Neural cell (in vitro differentiated cells): Measurements from ENCODE around the gene EYS.

Source experiments
- EP300 ChIP-seq: fragments of 450-650 bp; conservative IDR thresholded peaks from 2 replicates; pipeline ENCODE4 v1.6.1; 2014; ENCODE audit warnings: antibody characterized with exemption, mild to moderate bottlenecking, moderate library complexity; ENCODE audit not compliant: poor library complexity, severe bottlenecking
- EZH2 ChIP-seq: fragments of 200-600, 300-800 bp; shearing (Covaris generic), sonication (generic); IDR thresholded peaks from 2 replicates; pipeline ENCODE4 v1.6.1; 2014; ENCODE audit warnings: antibody characterized with exemption, low read length, borderline replicate concordance, mild to moderate bottlenecking; ENCODE audit not compliant: insufficient read depth, poor library complexity, severe bottlenecking
- POLR2AphosphoS5 ChIP-seq: IDR thresholded peaks from 2 replicates; pipeline ENCODE4 v1.6.1; 2012
- TF ChIP-seq, protein P1 (sequence below): fragments of 450-650 bp; IDR thresholded peaks from 2 replicates; pipeline ENCODE4 v1.5.1; 2014; ENCODE audit warnings: antibody characterized with exemption, mild to moderate bottlenecking, moderate library complexity; ENCODE audit not compliant: poor library complexity, severe bottlenecking
- TF ChIP-seq, protein P2 (sequence below): IDR thresholded peaks from 2 replicates; pipeline ENCODE4 v1.6.1; 2012; ENCODE audit warnings: borderline replicate concordance

DNA sequence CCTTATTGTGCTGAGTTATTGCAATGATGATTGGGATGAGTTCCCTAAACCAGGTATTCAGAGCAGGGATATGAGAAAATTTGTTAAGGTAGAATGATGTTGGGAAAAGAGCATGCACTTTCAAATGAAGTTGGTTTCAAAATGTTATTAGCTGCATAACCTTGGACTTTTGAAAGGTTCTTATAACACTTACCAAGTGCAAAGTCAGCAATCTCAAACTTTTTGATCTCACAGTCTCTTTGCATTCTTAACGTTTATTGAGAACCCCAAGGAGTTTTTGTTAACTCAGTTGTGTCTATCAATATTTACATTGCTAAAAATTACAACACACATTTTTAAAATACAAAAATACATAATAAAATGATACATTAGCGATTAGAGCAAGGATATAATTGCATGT, 1269.0 kb downstream of the EYS start:
- TF ChIP-seq EP300 = no peak
- TF ChIP-seq, protein P1, sequence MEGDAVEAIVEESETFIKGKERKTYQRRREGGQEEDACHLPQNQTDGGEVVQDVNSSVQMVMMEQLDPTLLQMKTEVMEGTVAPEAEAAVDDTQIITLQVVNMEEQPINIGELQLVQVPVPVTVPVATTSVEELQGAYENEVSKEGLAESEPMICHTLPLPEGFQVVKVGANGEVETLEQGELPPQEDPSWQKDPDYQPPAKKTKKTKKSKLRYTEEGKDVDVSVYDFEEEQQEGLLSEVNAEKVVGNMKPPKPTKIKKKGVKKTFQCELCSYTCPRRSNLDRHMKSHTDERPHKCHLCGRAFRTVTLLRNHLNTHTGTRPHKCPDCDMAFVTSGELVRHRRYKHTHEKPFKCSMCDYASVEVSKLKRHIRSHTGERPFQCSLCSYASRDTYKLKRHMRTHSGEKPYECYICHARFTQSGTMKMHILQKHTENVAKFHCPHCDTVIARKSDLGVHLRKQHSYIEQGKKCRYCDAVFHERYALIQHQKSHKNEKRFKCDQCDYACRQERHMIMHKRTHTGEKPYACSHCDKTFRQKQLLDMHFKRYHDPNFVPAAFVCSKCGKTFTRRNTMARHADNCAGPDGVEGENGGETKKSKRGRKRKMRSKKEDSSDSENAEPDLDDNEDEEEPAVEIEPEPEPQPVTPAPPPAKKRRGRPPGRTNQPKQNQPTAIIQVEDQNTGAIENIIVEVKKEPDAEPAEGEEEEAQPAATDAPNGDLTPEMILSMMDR = no peak
- TF ChIP-seq EZH2 = no peak
- TF ChIP-seq POLR2AphosphoS5 = no peak
- TF ChIP-seq, protein P2, sequence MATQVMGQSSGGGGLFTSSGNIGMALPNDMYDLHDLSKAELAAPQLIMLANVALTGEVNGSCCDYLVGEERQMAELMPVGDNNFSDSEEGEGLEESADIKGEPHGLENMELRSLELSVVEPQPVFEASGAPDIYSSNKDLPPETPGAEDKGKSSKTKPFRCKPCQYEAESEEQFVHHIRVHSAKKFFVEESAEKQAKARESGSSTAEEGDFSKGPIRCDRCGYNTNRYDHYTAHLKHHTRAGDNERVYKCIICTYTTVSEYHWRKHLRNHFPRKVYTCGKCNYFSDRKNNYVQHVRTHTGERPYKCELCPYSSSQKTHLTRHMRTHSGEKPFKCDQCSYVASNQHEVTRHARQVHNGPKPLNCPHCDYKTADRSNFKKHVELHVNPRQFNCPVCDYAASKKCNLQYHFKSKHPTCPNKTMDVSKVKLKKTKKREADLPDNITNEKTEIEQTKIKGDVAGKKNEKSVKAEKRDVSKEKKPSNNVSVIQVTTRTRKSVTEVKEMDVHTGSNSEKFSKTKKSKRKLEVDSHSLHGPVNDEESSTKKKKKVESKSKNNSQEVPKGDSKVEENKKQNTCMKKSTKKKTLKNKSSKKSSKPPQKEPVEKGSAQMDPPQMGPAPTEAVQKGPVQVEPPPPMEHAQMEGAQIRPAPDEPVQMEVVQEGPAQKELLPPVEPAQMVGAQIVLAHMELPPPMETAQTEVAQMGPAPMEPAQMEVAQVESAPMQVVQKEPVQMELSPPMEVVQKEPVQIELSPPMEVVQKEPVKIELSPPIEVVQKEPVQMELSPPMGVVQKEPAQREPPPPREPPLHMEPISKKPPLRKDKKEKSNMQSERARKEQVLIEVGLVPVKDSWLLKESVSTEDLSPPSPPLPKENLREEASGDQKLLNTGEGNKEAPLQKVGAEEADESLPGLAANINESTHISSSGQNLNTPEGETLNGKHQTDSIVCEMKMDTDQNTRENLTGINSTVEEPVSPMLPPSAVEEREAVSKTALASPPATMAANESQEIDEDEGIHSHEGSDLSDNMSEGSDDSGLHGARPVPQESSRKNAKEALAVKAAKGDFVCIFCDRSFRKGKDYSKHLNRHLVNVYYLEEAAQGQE = no peak
